ENCODE results near the gene SMIM45.

The SMIM45 gene

GRCh38 chr22:41943661-41944209 lies 8.2 kb upstream of the SMIM45 start:
- CTCF ChIA-PET: interaction anchor here (0.7 to 3.4 kb wide), 8 partner anchors 18 to 501 kb away, joined by 3 to 46 read pairs (median 8); partner anchors contain the start of gene MEI1
- H3K27ac ChIP-seq (ENCODE audit: insufficient read depth, low read depth, low read length): peak overlapping the region; percentile 44
- H3K4me3 ChIP-seq (replicated peaks in 1 of 3; ENCODE audit: insufficient read depth in 1 of 3, low read depth in 1 of 3, low read length in 3 of 3): peak overlapping the region in 1 of 3 experiments; percentile 2
- H4K20me1 ChIP-seq (replicated peaks; ENCODE audit: control insufficient read depth, extremely low read depth, insufficient read depth, low read length): no peaks in the 10 kb centered on the region
- peak overlapping the region; percentile 5 for H2AFZ ChIP-seq (ENCODE audit: low read depth, low read length)
- no peaks in the 10 kb centered on the region for H3K9me1 ChIP-seq (replicated peaks; ENCODE audit: control insufficient read depth, extremely low read depth, insufficient read depth, low read length)
- H3K4me2 ChIP-seq (ENCODE audit: insufficient read depth, low read length): peak overlapping the region; percentile 55
- H3K36me3 ChIP-seq (ENCODE audit: control insufficient read depth in 2 of 2, extremely low read depth in 1 of 2, insufficient read depth in 2 of 2, low read length in 2 of 2): no peaks in the 10 kb centered on the region
- FAIRE-seq (peak; percentile 82), DNase-seq (ENCODE audit: low read depth, low spot score) (peak; percentile 42)
- dilution Hi-C loops (cut with MboI; ENCODE audit: extremely low pct_ligation_motif_present, low sequenced_read_pairs): no loop called here
- peaks cover 33% of the 10 kb centered on the region for H3K4me1 ChIP-seq (ENCODE audit: control insufficient read depth, extremely low read depth, insufficient read depth, low read length)
- H3K27me3 ChIP-seq (ENCODE audit: control insufficient read depth in 2 of 2, insufficient read depth in 2 of 2, low read length in 2 of 2): no peaks in the 10 kb centered on the region
- H3K9ac ChIP-seq (replicated peaks; ENCODE audit: extremely low read depth, insufficient read depth, low read length): peak overlapping the region; percentile 15
- no peaks in the 10 kb centered on the region for H3K9me3 ChIP-seq (replicated peaks; ENCODE audit: control insufficient read depth, insufficient read depth, low read length)
- TF ChIP-seq EZH2 (IDR thresholded peaks at IDR 0.05; ENCODE audit: borderline replicate concordance, low read depth, low read length, severe bottlenecking) (no peak), MYC (IDR thresholded peaks at IDR 0.05; ENCODE audit: low read depth, low read length) (no peak), GATA2 (IDR thresholded peaks at IDR 0.05; ENCODE audit: insufficient read depth, insufficient read length, low read depth, low read length) (no peak), POLR2AphosphoS5 (IDR thresholded peaks at IDR 0.05; ENCODE audit: insufficient read depth, low read depth, low read length) (peak; percentile 21), POLR2A (IDR thresholded peaks at IDR 0.05; ENCODE audit: low read depth, low read length) (peak; percentile 19), FOS (IDR thresholded peaks at IDR 0.05; ENCODE audit: borderline replicate concordance, insufficient read depth, low read length) (peak; percentile 33), CTCF (IDR thresholded peaks at IDR 0.05; ENCODE audit: extremely low read depth in 1 of 2, insufficient read depth in 1 of 2, low read depth in 1 of 2, low read length in 2 of 2) (no peak), JUN (IDR thresholded peaks at IDR 0.05; ENCODE audit: borderline replicate concordance, insufficient read depth, insufficient read length, low read depth) (peak; percentile 23)
- TF ChIP-seq, protein P1, sequence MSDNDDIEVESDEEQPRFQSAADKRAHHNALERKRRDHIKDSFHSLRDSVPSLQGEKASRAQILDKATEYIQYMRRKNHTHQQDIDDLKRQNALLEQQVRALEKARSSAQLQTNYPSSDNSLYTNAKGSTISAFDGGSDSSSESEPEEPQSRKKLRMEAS (IDR thresholded peaks at IDR 0.05; ENCODE audit: insufficient read depth, insufficient read length): no peak
- BruUV-seq (replicated peaks): no TSS peak
- POLR2A ChIA-PET: no interaction called here
- peaks cover 5% of the 10 kb centered on the region for H3K79me2 ChIP-seq (ENCODE audit: control insufficient read depth, insufficient read depth, low read length)
- intact Hi-C loops (cut with micrococcal nuclease): no loop called here

All from endothelial cell of umbilical vein (primary cell).